ENCODE data around the gene NAV2. TPM values are rescaled to one million over a fixed set of nuclear protein-coding genes. Genes with fewer than 3 reads are reported as not detected.
A peak's percentile ranks its signal among the peaks of the same experiment; 100 is the strongest.

The NAV2 gene
- total and polyA plus RNA-seq, 2 experiments from 2014 or later, result 26.0 to 45.0 TPM

- Mint-ChIP-seq H3K27ac (no peak overlapping the region), H3K4me3 (peak overlapping the region; percentile 13; the same call in 1 of the 3 replicates), H3K9me3 (no peaks in the 10 kb centered on the region), H3K27me3 (ENCODE audit: insufficient read depth, low read depth, poor library complexity) (peaks cover 5% of the 10 kb centered on the region), H3K36me3 (ENCODE audit: low read depth) (no peaks in the 10 kb centered on the region), H3K4me1 (peaks cover 20% of the 10 kb centered on the region)
- Histone ChIP-seq H3K4me2 (peak overlapping the region; percentile 48; the same call in 1 of the 2 replicates), H3K36me3 (ENCODE audit: insufficient read depth) (0 out of 2 replicates have a peak, but pooled peaks cover 2% of the 10 kb centered on the region), H3K27me3 (ENCODE audit: insufficient read depth) (no peaks in the 10 kb centered on the region), H2AFZ (peak overlapping the region; percentile 69), H3K9me2 (ENCODE audit: insufficient read depth) (no peaks in the 10 kb centered on the region), H3K4me1 (ENCODE audit: insufficient read depth) (no peaks in the 10 kb centered on the region), H3K27ac (ENCODE audit: low read depth) (no peak overlapping the region), H3K79me2 (replicated peaks; ENCODE audit: insufficient read depth) (no peaks in the 10 kb centered on the region), H3K4me3 (no peak overlapping the region), H3F3A (replicated peaks; ENCODE audit: low read depth) (no peaks in the 10 kb centered on the region), H4K20me1 (replicated peaks; ENCODE audit: insufficient read depth) (no peaks in the 10 kb centered on the region; the same call in 1 of the 2 replicates)
- DNase-seq (ENCODE audit: low spot score), result peak; percentile 60
- TF ChIP-seq, protein P1, sequence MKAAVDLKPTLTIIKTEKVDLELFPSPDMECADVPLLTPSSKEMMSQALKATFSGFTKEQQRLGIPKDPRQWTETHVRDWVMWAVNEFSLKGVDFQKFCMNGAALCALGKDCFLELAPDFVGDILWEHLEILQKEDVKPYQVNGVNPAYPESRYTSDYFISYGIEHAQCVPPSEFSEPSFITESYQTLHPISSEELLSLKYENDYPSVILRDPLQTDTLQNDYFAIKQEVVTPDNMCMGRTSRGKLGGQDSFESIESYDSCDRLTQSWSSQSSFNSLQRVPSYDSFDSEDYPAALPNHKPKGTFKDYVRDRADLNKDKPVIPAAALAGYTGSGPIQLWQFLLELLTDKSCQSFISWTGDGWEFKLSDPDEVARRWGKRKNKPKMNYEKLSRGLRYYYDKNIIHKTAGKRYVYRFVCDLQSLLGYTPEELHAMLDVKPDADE (IDR thresholded peaks at IDR 0.05), result no peak
- 0 out of 2 replicates have a peak, but pooled peaks have one; percentile 32 for TF ChIP-seq ZNF462 (CRISPR knock-in tag; IDR thresholded peaks at IDR 0.05)
- peak; percentile 86 for ATAC-seq
Observed at GRCh38 chr11:19697721-19698121, 14.9 kb upstream of the NAV2 start.

DNA sequence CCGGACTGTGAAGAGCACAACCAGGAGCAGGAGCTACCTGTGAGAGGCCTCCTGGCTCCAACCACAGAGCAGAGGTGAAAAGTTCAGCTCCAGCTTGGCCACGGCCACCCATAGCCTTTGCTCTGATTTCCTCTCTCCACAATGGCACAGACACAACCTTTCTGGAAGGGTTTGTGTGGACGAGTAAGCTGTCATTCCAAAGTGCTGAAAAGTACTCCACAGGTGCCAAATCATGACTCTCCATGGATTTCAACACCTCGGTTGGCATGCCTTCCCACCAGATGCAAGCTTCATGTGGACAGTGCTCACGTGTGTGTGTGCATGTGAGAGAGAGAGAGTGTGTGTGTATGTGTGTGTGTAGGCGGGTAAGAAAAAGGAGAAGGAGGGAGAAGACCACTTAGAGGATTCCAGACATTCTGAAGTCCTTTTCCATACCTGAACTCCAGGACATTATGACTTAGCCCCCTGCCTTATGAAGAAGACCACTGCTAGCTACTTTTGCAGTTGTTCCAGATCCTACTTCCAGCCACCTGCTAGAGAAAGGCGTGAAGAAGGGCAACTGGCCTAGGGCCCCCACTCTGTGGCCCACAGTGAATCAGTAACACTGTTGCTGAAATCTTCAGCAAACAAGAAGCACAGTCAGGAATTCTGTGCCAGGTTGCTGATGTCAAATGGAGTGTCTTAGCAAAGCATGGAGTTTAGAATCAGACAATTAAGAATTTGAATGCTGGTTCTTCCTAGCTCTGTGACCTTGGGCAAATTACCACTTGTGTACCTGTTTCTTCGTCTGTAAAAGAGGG is 13.9 kb upstream of the NAV2 start:
- ATAC-seq (no peak), DNase-seq (ENCODE audit: low spot score) (no peak)
- Histone ChIP-seq H3F3A (replicated peaks; ENCODE audit: low read depth) (no peaks in the 10 kb centered on the region), H3K36me3 (ENCODE audit: insufficient read depth) (0 out of 2 replicates have a peak, but pooled peaks cover 2% of the 10 kb centered on the region), H4K20me1 (replicated peaks; ENCODE audit: insufficient read depth) (no peaks in the 10 kb centered on the region; the same call in 1 of the 2 replicates), H3K4me2 (no peak overlapping the region), H3K4me1 (ENCODE audit: insufficient read depth) (no peaks in the 10 kb centered on the region), H3K79me2 (replicated peaks; ENCODE audit: insufficient read depth) (no peaks in the 10 kb centered on the region), H3K27me3 (ENCODE audit: insufficient read depth) (no peaks in the 10 kb centered on the region), H3K9me2 (ENCODE audit: insufficient read depth) (no peaks in the 10 kb centered on the region), H3K4me3 (no peak overlapping the region), H2AFZ (no peak overlapping the region; the same call in 1 of the 2 replicates), H3K27ac (ENCODE audit: low read depth) (no peak overlapping the region)
- Mint-ChIP-seq H3K27me3 (ENCODE audit: insufficient read depth, low read depth, poor library complexity) (peaks cover 5% of the 10 kb centered on the region), H3K36me3 (ENCODE audit: low read depth) (no peaks in the 10 kb centered on the region), H3K9me3 (no peaks in the 10 kb centered on the region), H3K27ac (no peak overlapping the region), H3K4me3 (no peak overlapping the region), H3K4me1 (peaks cover 22% of the 10 kb centered on the region)
- TF ChIP-seq ZNF462 (CRISPR knock-in tag; IDR thresholded peaks at IDR 0.05), result no peak

Data from GM23338 (cell line).